ENCODE results near the gene ZFP28.

Gene ZFP28

GRCh38 chr19:56596676-56597075 lies 57.9 kb downstream of the ZFP28 start:
- no peak for DNase-seq

DNA sequence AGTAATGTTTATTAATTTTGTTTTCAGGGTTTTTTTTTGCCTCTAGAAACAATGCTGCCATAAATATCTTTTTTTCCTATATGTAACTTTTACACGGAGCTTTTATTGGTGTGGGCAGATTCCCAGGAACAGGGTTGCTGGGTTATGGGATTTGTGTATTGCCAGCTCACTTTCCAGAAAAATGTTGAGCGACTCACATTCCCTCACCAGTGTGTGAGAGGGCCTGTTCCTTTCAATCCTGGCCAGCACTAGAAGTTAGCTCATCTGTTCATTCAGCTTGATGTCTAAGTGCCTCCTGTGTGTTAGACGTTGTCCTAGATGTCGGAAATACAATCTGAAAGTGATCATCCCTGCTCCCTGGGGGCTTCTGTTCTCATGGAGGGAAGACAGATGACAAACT lies 58.9 kb downstream of the ZFP28 start:
- no peak for DNase-seq

DNA sequence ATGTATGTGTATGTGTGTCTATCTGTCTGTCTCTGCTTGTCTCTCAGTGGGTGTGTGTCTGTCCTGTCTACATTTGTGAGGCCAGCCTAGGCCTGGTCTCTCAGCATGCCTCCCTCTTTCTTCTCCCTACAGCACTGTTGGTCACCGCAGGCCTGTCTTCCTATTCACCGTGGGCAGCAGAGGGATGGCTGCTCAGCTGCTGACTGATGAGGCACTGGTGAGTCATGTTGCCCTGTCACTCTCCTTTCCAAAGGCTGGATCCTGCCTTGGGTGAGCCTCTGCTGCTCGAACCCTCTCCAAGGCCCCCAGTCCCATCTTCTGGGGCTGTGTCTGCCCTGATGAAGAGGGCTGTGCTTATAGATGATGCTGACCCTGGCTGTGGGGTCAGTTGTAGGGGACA lies 62.6 kb downstream of the ZFP28 start:
- DNase-seq = no peak

DNA sequence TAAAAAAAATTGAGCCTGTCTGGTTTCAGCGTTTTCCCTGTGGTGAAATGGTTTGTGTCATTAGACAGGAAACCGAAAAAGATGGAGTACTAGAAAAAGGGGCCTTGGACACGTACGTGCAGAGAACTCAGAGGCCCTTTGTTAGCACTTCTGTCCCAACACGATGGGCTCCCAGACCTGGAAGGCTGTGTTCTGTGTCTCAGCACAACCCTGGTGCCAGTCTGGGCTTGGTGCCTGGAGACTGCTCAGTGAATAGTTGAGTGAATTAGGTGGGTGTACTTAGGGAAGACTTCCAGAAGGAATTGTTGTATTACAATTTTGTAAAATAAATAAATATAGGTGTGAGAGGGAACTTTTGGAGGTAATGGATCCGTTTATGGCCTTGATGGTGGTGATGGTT lies 65.1 kb downstream of the ZFP28 start:
- no peak for DNase-seq
